Lung (tissue), 12 donors: Measurements from ENCODE around the gene LGR6. TPM values are rescaled to one million over a fixed set of nuclear protein-coding genes. Genes with fewer than 3 reads are reported as not detected.

ENCODE experiments used
- ATAC-seq: fragments of 200-7000 bp; cut with Tn5 transposase; one replicate; pipeline ENCODE4 v1.9.1; 2020; ENCODE audit warnings: moderate number of reproducible peaks; ENCODE audit not compliant: insufficient read depth, low FRiP score
- DNase-seq, 3 donors: peaks; one replicate each; pipeline ENCODE4 v3.0.0-alpha.2; 2013 to 2017
- H3K27ac ChIP-seq, 2 donors: one replicate each; pipeline ENCODE4 v1.5.1; 2013; ENCODE audit warnings: mild to moderate bottlenecking in 2 of 2, moderate library complexity in 2 of 2, control low read depth in 1 of 2, inconsistent platforms in 1 of 2, low read depth in 1 of 2, low read length in 1 of 2
- H3K27me3 ChIP-seq, 3 donors: one replicate each; pipeline ENCODE4 v1.5.1; 2013; ENCODE audit warnings: low read length in 2 of 3; ENCODE audit not compliant: control insufficient read depth in 3 of 3, insufficient read depth in 3 of 3
- H3K36me3 ChIP-seq, 4 donors: one replicate each; pipeline ENCODE4 v1.5.1; 2013; ENCODE audit warnings: low read length in 4 of 4, mild to moderate bottlenecking in 1 of 4, moderate library complexity in 1 of 4; ENCODE audit not compliant: control insufficient read depth in 4 of 4, insufficient read depth in 4 of 4
- H3K4me1 ChIP-seq, 5 donors: one replicate each; pipeline ENCODE4 v1.5.1; 2013; ENCODE audit warnings: low read length in 5 of 5, mild to moderate bottlenecking in 2 of 5, moderate library complexity in 1 of 5; ENCODE audit not compliant: control insufficient read depth in 5 of 5, insufficient read depth in 5 of 5
- H3K4me3 ChIP-seq: one replicate; pipeline ENCODE4 v1.5.1; 2013; ENCODE audit warnings: mild to moderate bottlenecking, control low read depth, moderate library complexity
- H3K9ac ChIP-seq, 2 donors: one replicate each; pipeline ENCODE4 v1.5.1; 2013; ENCODE audit warnings: low read length in 2 of 2, control low read depth in 1 of 2; ENCODE audit not compliant: insufficient read depth in 1 of 2
- H3K9me3 ChIP-seq, 4 donors: one replicate each; pipeline ENCODE4 v1.5.1; 2013; ENCODE audit warnings: low read length in 3 of 4, mild to moderate bottlenecking in 1 of 4, moderate library complexity in 1 of 4; ENCODE audit not compliant: control insufficient read depth in 4 of 4, insufficient read depth in 3 of 4
- WGBS, 2 donors: extraction: QIAGEN DNeasy Blood & Tissue Kit; methylation state at CpG; one replicate each; pipeline ENCODE4 v1.1.7; 2013; 5-methylcytosine and 5-hydroxymethylcytosine counted together
- polyA plus RNA-seq, 2 donors: library from polyadenylated mRNA; stranded (reverse); fragments of 200-250 nt; gene quantifications; one replicate each; pipeline ENCODE4 v1.2.1, GENCODE V29; 2013
- total RNA-seq, 2 donors: library from RNA; depleted of rRNA in 1 of 2; stranded (reverse); fragments of >200 nt in 1 of 2; gene quantifications; one replicate each; pipeline ENCODE4 v1.2.1, GENCODE V29; 2014 to 2021
- TF ChIP-seq, protein P1 (sequence below): IDR thresholded peaks from 2 replicates; pipeline ENCODE4 v1.5.1; 2012; ENCODE audit warnings: mild to moderate bottlenecking; ENCODE audit errors: control extremely low read depth, extremely low read depth
- donor health status: control.
- donor health status: control.
- donor health status: Bipolar disorder and iron deficiency.
- donor health status: healthy.
- donor health status: DM: yes; HTN: yes; CAD: no.

LGR6 gene
- total and polyA plus RNA-seq, 4 donors: 0.57 to 4.1 (median 1.3) TPM

GRCh38 chr1:202153284-202153683 lies 40.3 kb upstream of the LGR6 start:
- H3K27me3 ChIP-seq: no peaks in the 10 kb centered on the region
- WGBS, 2 donors: 90 to 100% methylated on average over 4 of the region's 4 CpGs
- no peak overlapping the region for H3K27ac ChIP-seq
- H3K4me3 ChIP-seq: no peak overlapping the region
- H3K9ac ChIP-seq: no peak overlapping the region
- DNase-seq: no peak
- H3K9me3 ChIP-seq: no peaks in the 10 kb centered on the region
- peaks cover 0 to 3% (median 0%) of the 10 kb centered on the region in 4 donors for H3K36me3 ChIP-seq
- TF ChIP-seq, protein P1, sequence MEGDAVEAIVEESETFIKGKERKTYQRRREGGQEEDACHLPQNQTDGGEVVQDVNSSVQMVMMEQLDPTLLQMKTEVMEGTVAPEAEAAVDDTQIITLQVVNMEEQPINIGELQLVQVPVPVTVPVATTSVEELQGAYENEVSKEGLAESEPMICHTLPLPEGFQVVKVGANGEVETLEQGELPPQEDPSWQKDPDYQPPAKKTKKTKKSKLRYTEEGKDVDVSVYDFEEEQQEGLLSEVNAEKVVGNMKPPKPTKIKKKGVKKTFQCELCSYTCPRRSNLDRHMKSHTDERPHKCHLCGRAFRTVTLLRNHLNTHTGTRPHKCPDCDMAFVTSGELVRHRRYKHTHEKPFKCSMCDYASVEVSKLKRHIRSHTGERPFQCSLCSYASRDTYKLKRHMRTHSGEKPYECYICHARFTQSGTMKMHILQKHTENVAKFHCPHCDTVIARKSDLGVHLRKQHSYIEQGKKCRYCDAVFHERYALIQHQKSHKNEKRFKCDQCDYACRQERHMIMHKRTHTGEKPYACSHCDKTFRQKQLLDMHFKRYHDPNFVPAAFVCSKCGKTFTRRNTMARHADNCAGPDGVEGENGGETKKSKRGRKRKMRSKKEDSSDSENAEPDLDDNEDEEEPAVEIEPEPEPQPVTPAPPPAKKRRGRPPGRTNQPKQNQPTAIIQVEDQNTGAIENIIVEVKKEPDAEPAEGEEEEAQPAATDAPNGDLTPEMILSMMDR: no peak
- H3K4me1 ChIP-seq: peaks cover 0 to 6% (median 0%) of the 10 kb centered on the region in 5 donors
- ATAC-seq: no peak

DNA sequence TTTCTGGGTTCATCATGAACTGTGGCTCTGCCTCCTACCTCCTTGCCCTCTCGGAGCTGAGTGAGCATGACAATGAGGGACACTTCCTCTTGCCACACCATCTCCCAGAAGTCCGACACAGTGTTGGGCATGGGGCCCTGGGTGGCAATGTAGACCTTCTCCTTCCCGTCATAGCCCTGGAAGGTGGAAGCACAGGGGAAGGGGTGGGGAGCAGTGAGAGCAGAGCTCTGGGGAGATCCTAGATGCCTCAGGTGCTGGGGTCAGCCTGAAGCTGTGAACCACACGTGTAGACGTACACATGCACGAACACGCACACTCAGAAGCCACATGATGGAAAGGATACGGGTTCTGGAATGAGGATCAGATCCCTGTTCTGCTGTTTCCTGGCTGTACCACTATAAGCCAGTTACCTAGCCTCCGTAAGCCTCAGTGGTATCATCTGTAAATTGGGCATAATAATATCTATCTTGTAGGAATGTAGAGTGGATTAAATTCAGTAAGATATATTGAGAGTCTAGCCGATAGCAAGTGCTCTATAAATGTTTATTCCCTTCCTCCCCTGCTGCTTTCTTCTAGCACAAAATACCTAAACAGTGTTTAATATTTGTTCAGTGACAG lies 39.3 kb upstream of the LGR6 start:
- Histone ChIP-seq H3K4me3 (no peak overlapping the region), H3K27ac (no peak overlapping the region), H3K4me1 (peaks cover 0 to 6% (median 0%) of the 10 kb centered on the region in 5 donors), H3K9ac (no peak overlapping the region), H3K27me3 (no peaks in the 10 kb centered on the region), H3K9me3 (no peaks in the 10 kb centered on the region), H3K36me3 (peaks cover 0 to 3% (median 0%) of the 10 kb centered on the region in 4 donors)
- DNase-seq: no peak
- TF ChIP-seq, protein P1: no peak
- 71 to 85% methylated on average over 10 of the region's 10 CpGs for WGBS, 2 donors
- ATAC-seq: no peak

DNA sequence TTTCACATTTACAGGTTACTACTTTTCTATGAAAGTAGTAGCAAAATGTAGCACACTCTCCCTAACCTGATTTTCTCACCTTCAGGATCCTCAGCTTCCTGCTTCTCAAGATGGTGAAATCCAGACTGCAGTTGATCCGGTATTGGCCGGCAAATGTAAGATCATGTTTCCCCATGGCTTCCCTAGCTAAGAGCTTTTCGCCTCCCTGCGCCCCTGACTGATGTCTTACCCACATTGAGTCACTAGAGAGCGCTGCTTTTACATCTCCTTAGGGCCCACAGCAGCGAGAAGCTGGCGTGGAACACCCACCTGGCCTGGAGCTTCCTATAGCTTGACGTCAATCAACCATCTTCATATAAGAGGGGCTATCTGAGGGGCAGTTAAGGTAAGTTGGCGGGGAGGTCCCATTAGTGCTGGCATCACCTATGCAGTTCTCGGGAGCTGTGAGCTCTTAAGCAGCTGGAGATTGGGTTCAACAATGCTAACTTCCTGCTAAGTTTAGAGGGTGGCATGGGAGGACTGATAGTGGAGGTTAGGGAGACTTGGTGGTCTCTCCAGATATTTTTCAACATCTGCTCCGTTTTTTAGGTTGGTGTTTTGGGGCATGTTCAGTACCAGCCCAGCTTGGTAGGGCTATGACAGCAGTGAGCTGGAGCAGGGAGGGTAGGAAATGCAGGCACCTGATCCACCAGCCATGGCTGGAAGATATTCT lies 38.7 kb upstream of the LGR6 start:
- ATAC-seq (peak; percentile 66), DNase-seq (peak; percentile 71 to 83 (median 74))
- Histone ChIP-seq H3K36me3 (peaks cover 0 to 3% (median 0%) of the 10 kb centered on the region in 4 donors), H3K9me3 (no peaks in the 10 kb centered on the region), H3K4me3 (no peak overlapping the region), H3K9ac (no peak overlapping the region), H3K27ac (no peak overlapping the region), H3K4me1 (peaks cover 0 to 6% (median 0%) of the 10 kb centered on the region in 5 donors), H3K27me3 (no peaks in the 10 kb centered on the region)
- WGBS, 2 donors: 37 to 39% methylated on average over 11 of the region's 11 CpGs
- TF ChIP-seq, protein P1: peak; percentile 0
